Coronary artery (tissue), 2 donors: ENCODE data around the gene FBXL19.

ENCODE experiments used
- DNase-seq: peaks from one replicate; pipeline ENCODE4 v3.0.0-alpha.2; 2017; ENCODE audit warnings: low spot score
- H3K27ac ChIP-seq, 2 donors: fragments of 200-600 bp; sonication (generic); one replicate each; pipeline ENCODE4 v1.5.1; 2016 to 2019
- H3K4me3 ChIP-seq: fragments of 200-600 bp; sonication (generic); 2 replicates; pipeline ENCODE4 v1.5.1; 2016; ENCODE audit warnings: mild to moderate bottlenecking, moderate library complexity
- TF ChIP-seq, protein P1 (sequence below): fragments of 200-600 bp; sonication (generic); IDR thresholded peaks from one replicate; pipeline ENCODE4 v1.5.1; 2019; ENCODE audit warnings: antibody characterized with exemption

FBXL19 gene

DNA sequence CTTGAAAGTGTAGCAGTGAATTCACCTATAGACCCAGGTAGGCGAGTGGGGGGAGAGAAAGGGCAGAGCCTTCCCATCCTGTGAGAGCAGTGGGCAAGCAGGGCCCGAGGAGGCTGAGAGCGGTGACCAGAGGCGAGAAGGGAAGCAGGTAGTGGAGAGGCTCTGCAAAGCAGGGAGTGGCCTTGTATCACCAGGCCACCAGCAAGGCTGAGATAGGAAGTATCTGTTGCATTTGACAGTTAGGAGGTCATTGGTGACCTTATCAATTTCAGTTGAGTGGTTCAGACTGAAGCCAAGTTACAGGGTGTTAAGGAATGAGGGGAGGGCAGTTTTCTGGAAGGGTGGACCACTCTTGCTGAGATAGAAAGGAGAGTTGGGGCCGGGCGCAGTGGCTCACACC is 51.0 kb downstream of the FBXL19 start:
- Histone ChIP-seq H3K4me3 (no peak overlapping the region), H3K27ac (no peak overlapping the region)
- DNase-seq = no peak
- TF ChIP-seq, protein P1, sequence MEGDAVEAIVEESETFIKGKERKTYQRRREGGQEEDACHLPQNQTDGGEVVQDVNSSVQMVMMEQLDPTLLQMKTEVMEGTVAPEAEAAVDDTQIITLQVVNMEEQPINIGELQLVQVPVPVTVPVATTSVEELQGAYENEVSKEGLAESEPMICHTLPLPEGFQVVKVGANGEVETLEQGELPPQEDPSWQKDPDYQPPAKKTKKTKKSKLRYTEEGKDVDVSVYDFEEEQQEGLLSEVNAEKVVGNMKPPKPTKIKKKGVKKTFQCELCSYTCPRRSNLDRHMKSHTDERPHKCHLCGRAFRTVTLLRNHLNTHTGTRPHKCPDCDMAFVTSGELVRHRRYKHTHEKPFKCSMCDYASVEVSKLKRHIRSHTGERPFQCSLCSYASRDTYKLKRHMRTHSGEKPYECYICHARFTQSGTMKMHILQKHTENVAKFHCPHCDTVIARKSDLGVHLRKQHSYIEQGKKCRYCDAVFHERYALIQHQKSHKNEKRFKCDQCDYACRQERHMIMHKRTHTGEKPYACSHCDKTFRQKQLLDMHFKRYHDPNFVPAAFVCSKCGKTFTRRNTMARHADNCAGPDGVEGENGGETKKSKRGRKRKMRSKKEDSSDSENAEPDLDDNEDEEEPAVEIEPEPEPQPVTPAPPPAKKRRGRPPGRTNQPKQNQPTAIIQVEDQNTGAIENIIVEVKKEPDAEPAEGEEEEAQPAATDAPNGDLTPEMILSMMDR = no peak

DNA sequence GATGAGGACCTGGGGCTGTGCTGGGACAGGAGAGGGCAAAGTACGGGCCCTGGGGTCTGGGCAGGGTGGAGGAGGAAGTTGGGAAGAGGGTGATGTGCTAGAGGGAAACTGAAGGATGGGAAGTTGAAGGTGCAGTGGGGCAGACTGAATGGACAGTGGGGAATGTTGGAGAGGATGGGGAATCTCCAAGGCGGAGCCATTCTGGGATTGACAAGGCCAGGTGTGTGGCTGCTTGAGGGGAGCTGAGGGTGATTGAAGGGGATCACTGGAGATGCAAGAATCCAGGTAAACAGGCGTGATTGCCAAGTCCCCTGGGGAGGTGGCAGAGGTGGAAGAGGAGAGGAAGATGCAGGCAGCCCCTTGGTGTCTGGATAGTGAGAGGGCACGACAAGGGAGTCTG is 53.1 kb downstream of the FBXL19 start:
- no peak for DNase-seq
- no peak overlapping the region for H3K4me3 ChIP-seq
- no peak overlapping the region for H3K27ac ChIP-seq
- TF ChIP-seq, protein P1 = no peak

DNA sequence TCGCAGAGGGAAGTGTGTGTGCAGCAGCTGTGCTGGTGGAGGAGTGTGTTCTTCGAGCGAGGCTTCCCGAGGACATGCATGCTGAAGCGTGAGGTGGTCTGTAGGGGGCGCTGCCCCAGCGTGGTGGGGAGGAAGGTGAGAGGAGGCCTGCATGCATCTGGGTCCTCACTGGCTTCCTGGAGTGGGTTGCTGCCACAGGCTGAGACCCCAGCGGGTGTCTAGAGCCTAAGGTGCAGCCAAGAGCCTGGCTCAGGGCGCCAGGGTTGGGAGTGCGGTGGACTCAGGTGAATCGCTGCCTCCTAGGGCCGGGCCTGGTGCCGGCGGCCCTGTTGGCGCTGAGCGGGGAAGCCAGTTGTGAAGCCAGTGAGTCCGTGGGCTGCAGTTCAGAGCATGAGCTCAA is 54.1 kb downstream of the FBXL19 start:
- DNase-seq = no peak
- TF ChIP-seq, protein P1 = no peak
- Histone ChIP-seq H3K27ac (no peak overlapping the region), H3K4me3 (no peak overlapping the region)

DNA sequence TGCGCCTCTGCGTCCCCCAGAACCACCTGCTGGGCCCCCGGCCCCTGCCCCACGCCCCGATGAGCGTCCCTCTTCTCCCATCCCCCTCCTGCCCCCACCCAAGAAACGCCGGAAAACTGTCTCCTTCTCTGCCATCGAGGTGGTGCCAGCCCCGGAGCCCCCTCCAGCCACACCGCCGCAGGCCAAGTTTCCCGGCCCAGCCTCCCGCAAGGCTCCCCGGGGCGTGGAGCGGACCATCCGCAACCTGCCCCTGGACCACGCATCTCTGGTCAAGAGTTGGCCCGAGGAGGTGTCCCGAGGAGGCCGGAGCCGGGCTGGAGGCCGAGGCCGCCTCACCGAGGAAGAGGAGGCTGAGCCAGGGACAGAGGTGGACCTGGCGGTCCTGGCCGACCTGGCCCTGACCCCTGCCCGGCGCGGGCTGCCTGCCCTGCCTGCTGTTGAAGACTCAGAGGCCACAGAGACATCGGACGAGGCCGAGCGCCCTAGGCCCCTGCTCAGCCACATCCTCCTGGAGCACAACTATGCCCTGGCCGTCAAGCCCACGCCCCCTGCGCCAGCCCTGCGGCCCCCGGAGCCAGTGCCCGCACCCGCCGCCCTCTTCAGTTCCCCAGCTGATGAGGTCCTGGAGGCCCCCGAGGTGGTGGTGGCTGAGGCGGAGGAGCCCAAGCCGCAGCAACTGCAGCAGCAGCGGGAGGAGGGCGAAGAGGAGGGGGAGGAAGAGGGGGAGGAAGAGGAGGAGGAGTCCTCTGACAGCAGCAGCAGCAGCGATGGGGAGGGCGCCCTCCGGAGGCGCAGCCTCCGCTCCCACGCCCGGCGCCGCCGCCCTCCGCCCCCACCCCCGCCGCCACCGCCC is 56.0 kb downstream of the FBXL19 start:
- DNase-seq = no peak
- H3K4me3 ChIP-seq = no peak overlapping the region
- H3K27ac ChIP-seq = no peak overlapping the region
- TF ChIP-seq, protein P1 = no peak

DNA sequence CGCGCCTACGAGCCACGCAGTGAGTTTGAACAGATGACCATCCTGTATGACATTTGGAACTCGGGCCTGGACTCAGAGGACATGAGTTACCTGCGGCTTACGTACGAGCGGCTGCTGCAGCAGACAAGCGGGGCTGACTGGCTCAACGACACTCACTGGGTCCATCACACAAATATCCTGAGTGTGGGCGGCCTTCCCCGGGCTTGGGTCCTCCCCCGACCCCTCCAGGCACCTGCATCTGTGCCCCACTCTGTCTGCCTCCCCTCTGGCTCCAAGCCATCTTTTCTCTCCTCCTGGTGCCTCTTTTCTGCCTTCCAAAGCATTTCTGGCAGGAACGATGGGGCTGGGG is 56.6 kb downstream of the FBXL19 start:
- no peak for DNase-seq
- no peak overlapping the region for H3K4me3 ChIP-seq
- no peak overlapping the region for H3K27ac ChIP-seq
- TF ChIP-seq, protein P1 = no peak

DNA sequence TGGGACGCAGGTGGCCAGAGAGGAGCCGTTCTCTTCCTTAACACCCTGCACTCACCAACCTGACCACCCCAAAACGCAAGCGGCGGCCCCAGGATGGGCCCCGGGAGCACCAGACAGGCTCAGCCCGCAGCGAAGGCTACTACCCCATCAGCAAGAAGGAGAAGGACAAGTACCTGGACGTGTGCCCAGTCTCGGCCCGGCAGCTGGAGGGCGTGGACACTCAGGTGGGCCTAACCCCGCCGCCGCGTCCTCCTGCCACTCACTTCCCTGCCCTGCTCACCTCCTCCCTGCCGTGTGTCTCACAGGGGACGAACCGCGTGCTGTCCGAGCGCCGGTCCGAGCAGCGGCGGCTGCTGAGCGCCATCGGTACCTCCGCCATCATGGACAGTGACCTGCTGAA is 57.1 kb downstream of the FBXL19 start:
- no peak overlapping the region for H3K27ac ChIP-seq
- DNase-seq = no peak
- TF ChIP-seq, protein P1 = no peak
- no peak overlapping the region for H3K4me3 ChIP-seq

DNA sequence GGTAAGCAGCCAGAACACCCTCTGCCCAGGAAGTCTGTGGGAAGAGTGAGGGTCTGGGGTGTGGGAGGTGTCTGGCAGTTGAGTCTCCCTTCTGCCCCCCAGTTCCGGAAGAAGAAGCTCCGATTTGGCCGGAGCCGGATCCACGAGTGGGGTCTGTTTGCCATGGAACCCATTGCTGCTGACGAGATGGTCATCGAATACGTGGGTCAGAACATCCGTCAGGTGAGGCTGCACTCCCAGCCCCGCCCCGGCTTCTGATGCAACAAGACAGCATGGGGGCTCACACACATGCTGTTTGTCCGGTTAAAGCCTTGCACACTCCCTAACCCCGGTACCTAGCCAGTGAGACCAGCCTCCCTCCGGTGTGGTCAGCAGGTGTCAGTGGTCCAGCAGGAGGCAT is 57.6 kb downstream of the FBXL19 start:
- no peak for DNase-seq
- TF ChIP-seq, protein P1 = no peak

More for the DNA sequence above, 57.6 kb downstream of the FBXL19 start:
- no peak overlapping the region for H3K4me3 ChIP-seq
- no peak overlapping the region for H3K27ac ChIP-seq
